A549 treated with AZD9567 at 1 μM for 4 hours (cell line): ENCODE results near the gene ANKRD17. TPM values are rescaled to one million over a fixed set of nuclear protein-coding genes. Genes with fewer than 3 reads are reported as not detected.

ENCODE experiments used
- total RNA-seq: library from RNA; stranded (reverse); fragments of 200-300 nt; extraction: Qiagen RNA extraction; gene quantifications from 5 replicates; pipeline ENCODE4 v1.2.3, GENCODE V29; 2022; ENCODE audit not compliant: insufficient read depth

The ANKRD17 gene
- total RNA-seq = 19.5 to 35.3 TPM (median 21.1 TPM) in 5 replicates

GRCh38 chr4:73258686-73259570 is at the start of gene ANKRD17:
Gene ANKRD17, minus strand, starts transcription at chr4:73258798. Its CDS starts 130 bp downstream, at chr4:73258668.

GRCh38 chr4:73069338-73070073 is 189.1 kb downstream of the ANKRD17 start, which contains the start of gene COX18:
Gene COX18, minus strand, starts transcription at chr4:73069716. Its CDS starts 67 bp downstream, at chr4:73069649.

Other genes with a start within 250 kb of the ANKRD17 start
- gene COX18, start 189.1 kb downstream of the ANKRD17 start, total RNA-seq = 3.4 to 7.1 TPM (median 5.9 TPM) in 5 replicates
- gene ALB, start 145.5 kb upstream of the ANKRD17 start, total RNA-seq = 0.27 to 37.8 TPM in 2 of 5 replicates, not detected in the others
- gene AFP, start 177.4 kb upstream of the ANKRD17 start, total RNA-seq = 1.6 to 47.0 TPM (median 1.8 TPM) in 5 replicates
- not detected in 5 replicates for gene AFM, start 222.9 kb upstream of the ANKRD17 start, total RNA-seq